ENCODE results near the gene TUBGCP2. TPM values are rescaled to one million over a fixed set of nuclear protein-coding genes. Genes with fewer than 3 reads are reported as not detected.

The TUBGCP2 gene
- 10 to 100 TPM; 55.9 to 61.1 TPM for total RNA-seq

GRCh38 chr10:133308421-133309099 is at the start of gene TUBGCP2, which contains the start of gene ZNF511:
Gene TUBGCP2, minus strand, starts transcription at chr10:133308872. Its CDS starts 5,931 bp downstream, at chr10:133302941.
Gene ZNF511, plus strand, starts transcription at chr10:133308914. Its CDS starts 30 bp downstream, at chr10:133308944.

GRCh38 chr10:133357285-133358161 is 48.9 kb upstream of the TUBGCP2 start, which contains the start of gene FUOM:
Gene FUOM, minus strand, starts transcription at chr10:133358019. Its CDS starts 12 bp downstream, at chr10:133358007.

GRCh38 chr10:133336577-133337369 is 28.1 kb upstream of the TUBGCP2 start, which contains the start of gene CALY:
Gene CALY, minus strand, starts transcription at chr10:133336896. Its CDS starts 7,907 bp downstream, at chr10:133328989.

GRCh38 chr10:133276435-133277201 is 32.1 kb downstream of the TUBGCP2 start, which contains the start of gene ADAM8:
Gene ADAM8, minus strand, starts transcription at chr10:133276868. Its CDS starts 51 bp downstream, at chr10:133276817.

GRCh38 chr10:133237588-133238465 is 70.8 kb downstream of the TUBGCP2 start, which contains the start of gene VENTX:
Gene VENTX, plus strand, starts transcription at chr10:133237855. Its CDS starts 60 bp downstream, at chr10:133237915.

GRCh38 chr10:133230044-133230361 is 78.7 kb downstream of the TUBGCP2 start, which contains the start of gene UTF1:
Gene UTF1, plus strand, starts transcription at chr10:133230217. Its CDS starts 72 bp downstream, at chr10:133230289.

Small RNA genes lying within 50 kb of the gene (microRNA-seq; reads per million reads assigned to microRNA genes)
- gene MIR202 (ENCODE audit: borderline microRNAs expressed, borderline replicate concordance), result not detected

Other genes starting within 250 kb of the TUBGCP2 start
- gene ADGRA1, start 220.9 kb downstream of the TUBGCP2 start, total RNA-seq, result not detected
- under 1 TPM; 0.26 to 0.83 TPM for gene KNDC1, start 148.7 kb downstream of the TUBGCP2 start, total RNA-seq
- gene UTF1, start 78.7 kb downstream of the TUBGCP2 start, total RNA-seq, result not detected
- gene VENTX, start 71.0 kb downstream of the TUBGCP2 start, total RNA-seq, result not detected
- 100 to 1,000 TPM in 1 of 2 experiments, 10 to 100 TPM in 1; 91.0 to 101 TPM for gene ADAM8, start 32.0 kb downstream of the TUBGCP2 start, total RNA-seq
- gene ZNF511, start within 50 bp of the TUBGCP2 start, total RNA-seq, result 10 to 100 TPM; 44.5 to 48.9 TPM
- not detected for gene CALY, start 28.0 kb upstream of the TUBGCP2 start, total RNA-seq
- not detected for gene PRAP1, start 38.5 kb upstream of the TUBGCP2 start, total RNA-seq
- 10 to 100 TPM; 15.6 to 19.1 TPM for gene FUOM, start 49.1 kb upstream of the TUBGCP2 start, total RNA-seq
- 10 to 100 TPM; 33.8 to 35.3 TPM for gene ECHS1, start 64.5 kb upstream of the TUBGCP2 start, total RNA-seq
- 1 to 10 TPM; 5.5 to 6.3 TPM for gene PAOX, start 70.4 kb upstream of the TUBGCP2 start, total RNA-seq
- gene MTG1, start 85.3 kb upstream of the TUBGCP2 start, total RNA-seq, result 10 to 100 TPM; 44.6 to 50.0 TPM
- not detected for gene SPRN, start 115.8 kb upstream of the TUBGCP2 start, total RNA-seq
- gene SCART1, start 145.1 kb upstream of the TUBGCP2 start, total RNA-seq, result 1 to 10 TPM; 2.5 to 3.3 TPM
- gene CYP2E1, start 218.5 kb upstream of the TUBGCP2 start, total RNA-seq, result under 1 TPM in 1 of 2 experiments, not detected in 1; 0.30 TPM

Measured in activated naive CD4-positive, alpha-beta T cell treated with anti-CD3 and anti-CD28 coated beads, Interleukin-2, amount 10 ng/mL, durations not matched to agents 5 hours and 36 hours (primary cell).